Fibroblast of skin of scalp (primary cell): ENCODE results near the gene CLHC1.
"Not testable (repeated sequence)": the region's sequence is repeated elsewhere in the genome, so short reads cannot be mapped to it uniquely, and the experiment has no call there.

Experiments
- DNase-seq: peaks from one replicate; pipeline ENCODE4 v3.0.0-alpha.2; 2013

The CLHC1 gene

GRCh38 chr2:55133467-55134315 is 98.4 kb downstream of the CLHC1 start:
- peak; percentile 79 for DNase-seq

GRCh38 chr2:55130849-55131248 is 101.2 kb downstream of the CLHC1 start:
- DNase-seq: no peak

- not testable (repeated sequence) for DNase-seq
Observed at GRCh38 chr2:55126643-55127042, 105.5 kb downstream of the CLHC1 start.
